ENCODE data around the gene TNPO3.
"Not testable (repeated sequence)": the region's sequence is repeated elsewhere in the genome, so short reads cannot be mapped to it uniquely, and the experiment has no call there.

TNPO3 gene

DNA sequence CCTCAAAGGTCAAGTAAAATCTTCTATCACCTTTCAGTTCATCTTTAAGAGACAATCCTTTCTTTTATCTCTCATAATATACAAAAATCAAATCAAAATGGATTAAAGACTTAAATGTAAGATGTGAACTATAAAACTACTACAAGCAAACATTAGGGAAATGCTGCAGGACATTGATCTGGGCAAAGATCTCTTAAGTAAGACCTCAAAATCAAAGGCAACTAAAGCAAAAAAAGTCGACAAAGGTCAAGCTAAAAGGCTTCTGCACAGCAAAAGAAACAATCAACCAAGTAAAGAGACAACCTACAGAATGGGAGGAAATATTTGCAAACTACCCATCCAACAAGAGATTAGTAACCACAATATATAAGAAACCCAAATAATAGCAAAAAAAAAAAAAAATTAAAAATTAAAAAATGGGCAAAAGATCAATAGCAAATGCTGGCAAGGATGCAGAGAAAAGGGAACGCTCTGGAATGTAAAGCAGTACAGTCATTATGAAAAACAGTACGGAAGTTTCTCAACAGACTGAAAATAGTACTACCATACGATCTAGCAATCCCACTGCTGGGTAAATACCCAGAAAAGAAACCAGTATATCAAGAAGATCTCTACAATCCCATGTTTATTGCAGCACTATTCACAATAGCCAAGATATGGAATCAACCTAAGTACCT lies 41.7 kb downstream of the TNPO3 start:
- no peak for DNase-seq

DNA sequence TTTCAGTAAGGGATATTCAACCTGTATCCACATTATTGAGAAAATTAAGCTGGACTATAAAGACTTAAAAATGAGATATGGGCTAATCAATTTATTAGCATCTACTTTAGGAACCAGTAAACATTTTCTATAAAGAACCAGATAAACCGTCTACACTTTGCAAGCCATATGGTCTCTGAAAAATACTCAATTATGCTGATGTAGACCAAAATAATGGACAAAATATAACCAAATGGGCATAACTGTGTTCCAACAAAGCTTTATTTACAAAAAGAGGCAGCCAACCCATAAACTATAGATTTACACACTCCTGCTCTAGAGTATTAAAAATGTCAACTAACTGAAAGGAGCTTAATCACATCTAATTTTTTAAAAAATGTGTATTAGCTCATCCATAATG lies 42.3 kb downstream of the TNPO3 start:
- no peak for DNase-seq

- no peak for DNase-seq
Observed at GRCh38 chr7:129010075-129010474, 44.8 kb downstream of the TNPO3 start.

GRCh38 chr7:129009437-129009836 lies 45.5 kb downstream of the TNPO3 start:
- DNase-seq: no peak

DNA sequence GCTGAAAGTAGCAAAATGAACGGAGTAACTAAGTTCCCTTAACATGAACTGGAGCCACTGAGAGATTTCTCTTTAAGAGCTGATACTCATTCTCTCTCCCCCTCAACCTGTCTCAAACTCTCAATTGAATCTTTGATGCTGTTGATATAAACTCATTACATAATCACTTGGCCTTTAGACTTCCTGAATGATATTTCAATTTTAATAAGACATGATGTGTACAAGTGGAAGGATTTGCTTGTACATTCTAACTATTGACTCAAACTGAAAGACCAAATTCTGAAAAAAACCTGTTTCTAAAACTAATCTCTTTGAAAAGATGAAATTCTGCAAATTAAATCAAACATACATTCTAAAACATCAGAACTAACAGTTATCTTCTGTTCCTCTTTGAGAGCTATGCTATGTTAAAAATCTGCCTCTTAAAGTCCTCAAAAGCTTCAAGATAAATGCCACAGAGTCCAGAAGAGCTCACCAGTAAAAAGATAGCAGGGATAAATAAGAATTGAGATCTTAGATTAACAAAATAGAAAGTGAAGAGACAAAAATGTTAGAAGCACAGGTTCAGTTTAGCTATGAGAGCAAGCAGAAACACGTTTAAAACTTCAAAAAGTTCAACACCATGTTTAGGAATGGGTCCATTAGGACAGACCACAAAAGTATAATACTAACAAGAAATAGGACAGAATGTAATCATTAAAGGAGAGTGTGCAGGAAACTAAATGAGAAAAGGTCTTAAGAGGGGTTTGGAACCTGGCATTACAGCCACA lies 46.1 kb downstream of the TNPO3 start:
- no peak for DNase-seq

- DNase-seq: no peak
Observed at GRCh38 chr7:129007572-129007971, 47.3 kb downstream of the TNPO3 start.

- DNase-seq: no peak
Observed at GRCh38 chr7:129006636-129007414, 48.1 kb downstream of the TNPO3 start.

DNA sequence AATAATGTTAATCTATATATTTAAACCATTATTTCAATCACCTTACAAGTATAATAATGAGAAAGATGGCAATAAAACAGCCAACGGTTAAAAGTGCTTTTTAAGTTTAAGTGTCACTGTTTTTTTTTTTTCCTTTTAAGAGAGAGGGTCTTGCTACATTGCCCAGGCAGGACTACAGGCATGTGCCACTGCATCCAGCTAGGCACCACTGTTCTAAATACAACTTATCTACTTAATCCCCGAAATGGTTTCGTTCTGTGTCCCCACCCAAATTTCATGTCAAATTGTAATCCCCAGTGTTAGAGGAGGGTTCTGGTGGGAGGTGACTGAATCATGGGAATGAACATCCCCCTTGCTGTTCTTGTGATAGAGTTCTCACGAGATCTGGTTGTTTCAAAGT lies 49.7 kb downstream of the TNPO3 start:
- no peak for DNase-seq

- DNase-seq: no peak
Observed at GRCh38 chr7:128997181-128997580, 57.7 kb downstream of the TNPO3 start.

DNA sequence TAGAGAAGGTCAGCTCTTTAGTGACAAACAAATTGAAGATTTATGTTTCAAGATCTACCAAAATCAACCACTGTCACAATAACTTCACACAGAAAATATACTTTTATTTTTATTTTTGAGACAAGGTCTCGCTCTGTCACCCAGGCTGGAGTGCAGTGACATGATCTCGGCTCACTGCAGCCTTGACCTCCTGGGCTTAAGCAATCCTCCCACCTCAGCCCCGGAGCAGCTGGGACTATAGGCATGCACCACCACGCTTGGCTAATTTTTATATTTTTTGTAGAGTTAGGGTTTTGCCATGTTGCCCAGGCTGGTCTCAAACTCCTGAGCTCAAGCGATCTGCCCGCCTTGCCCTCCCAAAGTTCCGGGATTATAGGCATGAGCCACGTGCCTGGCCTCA lies 60.4 kb downstream of the TNPO3 start:
- DNase-seq: not testable (repeated sequence)

DNA sequence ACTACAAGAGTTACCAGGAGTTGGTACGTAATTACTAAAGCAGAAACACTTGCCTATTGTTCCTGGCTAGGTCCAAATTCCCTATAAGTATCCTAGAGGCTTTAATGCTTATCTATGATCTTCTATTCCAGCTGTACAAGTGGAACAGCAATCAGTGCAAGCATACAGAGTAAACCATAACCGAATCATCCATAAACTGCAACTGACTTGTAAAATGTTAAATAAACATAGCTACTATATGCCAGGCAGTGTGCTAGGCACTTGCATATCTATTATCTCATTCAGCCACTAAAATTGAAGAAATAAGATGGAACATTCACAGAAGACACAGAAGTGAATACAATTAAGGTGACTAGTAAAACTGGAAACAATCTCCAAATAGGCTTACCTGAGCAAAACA lies 61.5 kb downstream of the TNPO3 start:
- DNase-seq: no peak

- no peak for DNase-seq
Observed at GRCh38 chr7:128989961-128990360, 65.0 kb downstream of the TNPO3 start.

GRCh38 chr7:128988372-128988771 lies 66.5 kb downstream of the TNPO3 start:
- no peak for DNase-seq

- no peak for DNase-seq
Observed at GRCh38 chr7:128986609-128987008, 68.3 kb downstream of the TNPO3 start.

DNA sequence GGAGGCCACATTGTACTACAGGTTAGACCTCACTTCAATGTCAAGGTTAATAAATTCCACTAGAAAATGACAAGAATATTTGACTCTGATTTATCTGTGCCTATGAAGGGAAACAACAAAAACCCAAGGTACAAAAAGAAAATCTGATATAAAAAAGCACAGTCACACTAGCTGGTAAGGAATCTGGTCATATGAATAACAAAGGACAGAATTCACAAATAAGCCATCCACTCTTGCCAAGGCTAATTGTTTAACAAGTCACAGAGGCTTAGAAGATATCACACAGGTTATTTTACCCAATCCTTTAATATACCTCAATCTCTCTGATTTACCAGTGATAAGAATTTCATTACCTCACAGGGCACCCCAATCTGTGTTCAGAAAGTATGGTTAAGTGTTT lies 69.3 kb downstream of the TNPO3 start:
- DNase-seq: no peak

- DNase-seq: no peak
Observed at GRCh38 chr7:128982105-128982504, 72.8 kb downstream of the TNPO3 start.

DNA sequence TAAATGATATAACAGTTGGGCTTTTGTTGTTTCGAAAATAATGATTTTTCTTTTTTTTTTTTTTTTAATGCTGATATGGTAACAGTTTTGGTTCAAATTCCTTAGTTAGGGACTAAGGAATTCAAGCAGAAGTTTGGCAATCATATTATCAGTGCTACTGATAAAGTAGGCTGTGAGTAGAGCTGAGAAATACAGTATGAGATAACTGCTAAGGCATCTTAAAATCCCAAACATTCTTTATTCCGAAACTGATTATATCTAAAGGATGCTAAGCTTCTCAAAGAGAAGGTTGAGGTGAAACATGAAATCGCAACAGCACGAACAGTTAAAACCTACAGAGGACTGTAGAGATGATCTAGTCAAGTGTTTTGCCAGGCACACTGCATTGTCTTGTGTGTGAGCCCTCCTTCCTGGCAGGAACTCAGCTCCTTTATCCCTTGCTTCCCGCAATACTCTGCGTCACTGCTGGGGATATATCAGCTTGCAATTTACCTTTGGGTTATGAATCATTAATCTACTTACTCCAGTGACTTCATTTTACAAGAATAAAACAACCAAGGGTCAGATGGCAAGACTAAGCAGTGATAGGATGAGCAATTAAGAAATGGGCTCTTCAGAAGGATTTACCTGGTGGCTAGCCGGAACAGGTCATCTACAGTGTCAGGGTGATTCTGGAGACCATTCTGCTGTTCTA lies 80.5 kb downstream of the TNPO3 start:
- no peak for DNase-seq

GRCh38 chr7:128968624-128969023 lies 86.3 kb downstream of the TNPO3 start:
- no peak for DNase-seq

GRCh38 chr7:128963327-128963757 lies 91.6 kb downstream of the TNPO3 start:
- no peak for DNase-seq

GRCh38 chr7:128962899-128963298 lies 92.0 kb downstream of the TNPO3 start:
- no peak for DNase-seq

DNA sequence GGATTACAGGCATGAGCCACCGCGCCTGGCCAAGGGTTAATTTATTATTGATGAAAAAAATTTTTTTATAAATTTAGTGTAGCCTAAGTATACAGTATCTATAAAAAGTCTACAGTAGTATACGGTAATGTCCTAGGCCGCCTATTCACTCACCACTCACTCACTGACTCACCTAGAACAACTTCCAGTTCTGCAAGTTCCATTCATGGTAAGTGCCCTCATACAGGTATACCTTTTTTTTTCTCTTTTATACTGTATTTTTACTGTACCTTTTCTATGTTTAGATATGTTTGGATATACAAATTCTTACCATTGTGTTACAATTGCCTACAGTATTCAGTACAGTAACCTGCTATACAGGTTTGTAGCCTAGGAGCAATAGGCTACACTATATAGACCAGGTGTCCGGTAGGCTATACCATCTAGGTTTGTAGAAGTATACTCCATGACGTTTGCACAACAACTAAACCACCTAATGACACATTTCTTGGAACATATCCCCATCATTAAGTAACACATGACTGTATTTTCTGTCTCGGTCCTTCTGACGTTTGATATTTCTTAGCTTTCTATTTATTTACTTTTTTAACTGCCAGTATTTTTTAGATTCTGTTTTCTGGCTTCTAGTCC lies 93.8 kb downstream of the TNPO3 start:
- DNase-seq: no peak

DNA sequence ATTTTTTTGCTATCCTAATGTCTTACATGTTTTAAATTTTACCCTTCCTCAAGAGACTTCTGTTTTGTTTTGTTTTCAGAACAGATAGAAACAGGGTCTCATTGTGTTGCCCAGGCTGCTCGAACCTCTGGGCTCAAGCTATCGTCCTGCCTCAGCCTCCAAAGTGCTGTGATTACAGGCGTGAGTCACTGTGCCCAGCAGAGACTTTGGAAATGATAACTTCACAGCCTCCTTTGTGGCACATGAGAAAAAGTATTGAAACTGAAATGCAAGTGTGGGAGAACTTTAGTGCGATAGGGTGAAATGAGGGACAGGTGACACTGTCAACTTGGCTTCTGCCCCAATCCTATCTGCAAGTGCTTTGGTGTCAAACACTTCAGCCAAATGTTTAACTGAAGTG lies 95.6 kb downstream of the TNPO3 start:
- DNase-seq: no peak

GRCh38 chr7:128955981-128956380 lies 98.9 kb downstream of the TNPO3 start:
- DNase-seq: no peak
